Fibroblast of skin of right biceps (primary cell): Measurements from ENCODE around the gene PRTG.
"Not testable (repeated sequence)": the region's sequence is repeated elsewhere in the genome, so short reads cannot be mapped to it uniquely, and the experiment has no call there.

Experiments used
- DNase-seq: peaks from one replicate; pipeline ENCODE4 v3.0.0-alpha.2; 2013

The PRTG gene

GRCh38 chr15:55741833-55742497 is 987 bp downstream of the PRTG start:
- DNase-seq, result no peak

GRCh38 chr15:55740981-55741832 is 1.7 kb downstream of the PRTG start:
- no peak for DNase-seq

GRCh38 chr15:55740359-55740878 is 2.5 kb downstream of the PRTG start:
- no peak for DNase-seq

- no peak for DNase-seq
Observed at GRCh38 chr15:55739641-55740040, 3.3 kb downstream of the PRTG start.

GRCh38 chr15:55738715-55739114 is 4.2 kb downstream of the PRTG start:
- DNase-seq, result no peak

GRCh38 chr15:55737373-55737772 is 5.6 kb downstream of the PRTG start:
- DNase-seq, result no peak

GRCh38 chr15:55736756-55737155 is 6.2 kb downstream of the PRTG start:
- DNase-seq, result no peak

- DNase-seq, result no peak
Observed at GRCh38 chr15:55734641-55735040, 8.3 kb downstream of the PRTG start.

GRCh38 chr15:55733461-55733860 is 9.5 kb downstream of the PRTG start:
- not testable (repeated sequence) for DNase-seq

GRCh38 chr15:55721554-55722185 is 21.3 kb downstream of the PRTG start:
- no peak for DNase-seq

GRCh38 chr15:55715355-55716076 is 27.4 kb downstream of the PRTG start:
- DNase-seq, result no peak

GRCh38 chr15:55714064-55714463 is 28.9 kb downstream of the PRTG start:
- DNase-seq, result no peak

GRCh38 chr15:55712363-55712762 is 30.6 kb downstream of the PRTG start:
- no peak for DNase-seq

- DNase-seq, result peak; percentile 21
Observed at GRCh38 chr15:55710286-55710685, 32.7 kb downstream of the PRTG start.

GRCh38 chr15:55709458-55709857 is 33.5 kb downstream of the PRTG start:
- no peak for DNase-seq

GRCh38 chr15:55708720-55709119 is 34.2 kb downstream of the PRTG start:
- DNase-seq, result no peak

- no peak for DNase-seq
Observed at GRCh38 chr15:55707951-55708350, 35.0 kb downstream of the PRTG start.

- no peak for DNase-seq
Observed at GRCh38 chr15:55707518-55707917, 35.4 kb downstream of the PRTG start.

GRCh38 chr15:55703873-55704301 is 39.1 kb downstream of the PRTG start:
- peak; percentile 57 for DNase-seq

- DNase-seq, result no peak
Observed at GRCh38 chr15:55700876-55701275, 42.1 kb downstream of the PRTG start.

GRCh38 chr15:55698653-55699052 is 44.3 kb downstream of the PRTG start:
- no peak for DNase-seq

- DNase-seq, result no peak
Observed at GRCh38 chr15:55696221-55696620, 46.7 kb downstream of the PRTG start.

GRCh38 chr15:55695432-55695831 is 47.5 kb downstream of the PRTG start:
- DNase-seq, result peak; percentile 8
